ENCODE data around the gene RAB12.
"Not testable (repeated sequence)": the region's sequence is repeated elsewhere in the genome, so short reads cannot be mapped to it uniquely, and the experiment has no call there.

The RAB12 gene

GRCh38 chr18:8611916-8612576 is 2.8 kb downstream of the RAB12 start:
- DNase-seq (ENCODE audit: low spot score), result no peak

GRCh38 chr18:8614875-8615274 is 5.6 kb downstream of the RAB12 start:
- no peak for DNase-seq (ENCODE audit: low spot score)

GRCh38 chr18:8615397-8616027 is 6.3 kb downstream of the RAB12 start:
- peak; percentile 53 for DNase-seq (ENCODE audit: low spot score)

- DNase-seq (ENCODE audit: low spot score), result no peak
Observed at GRCh38 chr18:8616028-8616401, 6.8 kb downstream of the RAB12 start.

GRCh38 chr18:8617907-8618306 is 8.7 kb downstream of the RAB12 start:
- DNase-seq (ENCODE audit: low spot score), result no peak

- no peak for DNase-seq (ENCODE audit: low spot score)
Observed at GRCh38 chr18:8619041-8619440, 9.8 kb downstream of the RAB12 start.

GRCh38 chr18:8619835-8620577 is 10.8 kb downstream of the RAB12 start:
- DNase-seq (ENCODE audit: low spot score), result no peak

- DNase-seq (ENCODE audit: low spot score), result no peak
Observed at GRCh38 chr18:8620845-8621244, 11.6 kb downstream of the RAB12 start.

- not testable (repeated sequence) for DNase-seq (ENCODE audit: low spot score)
Observed at GRCh38 chr18:8622625-8623024, 13.4 kb downstream of the RAB12 start.

- DNase-seq (ENCODE audit: low spot score), result no peak
Observed at GRCh38 chr18:8623549-8624106, 14.4 kb downstream of the RAB12 start.

- no peak for DNase-seq (ENCODE audit: low spot score)
Observed at GRCh38 chr18:8625461-8626092, 16.3 kb downstream of the RAB12 start.

- no peak for DNase-seq (ENCODE audit: low spot score)
Observed at GRCh38 chr18:8626414-8627106, 17.3 kb downstream of the RAB12 start.

- no peak for DNase-seq (ENCODE audit: low spot score)
Observed at GRCh38 chr18:8627107-8627472, 17.9 kb downstream of the RAB12 start.

GRCh38 chr18:8627540-8627939 is 18.3 kb downstream of the RAB12 start:
- DNase-seq (ENCODE audit: low spot score), result no peak

- no peak for DNase-seq (ENCODE audit: low spot score)
Observed at GRCh38 chr18:8629602-8630001, 20.4 kb downstream of the RAB12 start.

GRCh38 chr18:8630546-8630945 is 21.3 kb downstream of the RAB12 start:
- no peak for DNase-seq (ENCODE audit: low spot score)

- no peak for DNase-seq (ENCODE audit: low spot score)
Observed at GRCh38 chr18:8631265-8631664, 22.0 kb downstream of the RAB12 start.

- DNase-seq (ENCODE audit: low spot score), result no peak
Observed at GRCh38 chr18:8632386-8632785, 23.1 kb downstream of the RAB12 start.

- no peak for DNase-seq (ENCODE audit: low spot score)
Observed at GRCh38 chr18:8634508-8634907, 25.3 kb downstream of the RAB12 start.

- no peak for DNase-seq (ENCODE audit: low spot score)
Observed at GRCh38 chr18:8635087-8635486, 25.9 kb downstream of the RAB12 start.

- DNase-seq (ENCODE audit: low spot score), result no peak
Observed at GRCh38 chr18:8639762-8640161, 30.5 kb downstream of the RAB12 start.

GRCh38 chr18:8643326-8643878 is 34.2 kb downstream of the RAB12 start:
- no peak for DNase-seq (ENCODE audit: low spot score)
